DND-41 (cell line): ENCODE measurements around the gene FBXW8.

Experiments
- EZH2 ChIP-seq: IDR thresholded peaks from 3 replicates; pipeline ENCODE4 v1.6.1; 2012; ENCODE audit warnings: borderline replicate concordance, low read depth, mild to moderate bottlenecking, moderate library complexity, low read length, inconsistent platforms; ENCODE audit not compliant: severe bottlenecking
- TF ChIP-seq, protein P1 (sequence below): IDR thresholded peaks from 2 replicates; pipeline ENCODE4 v1.5.1; 2012; ENCODE audit warnings: borderline replicate concordance, low read length, moderate library complexity, mild to moderate bottlenecking; ENCODE audit not compliant: poor library complexity, severe bottlenecking; ENCODE audit errors: extremely low read depth

DNA sequence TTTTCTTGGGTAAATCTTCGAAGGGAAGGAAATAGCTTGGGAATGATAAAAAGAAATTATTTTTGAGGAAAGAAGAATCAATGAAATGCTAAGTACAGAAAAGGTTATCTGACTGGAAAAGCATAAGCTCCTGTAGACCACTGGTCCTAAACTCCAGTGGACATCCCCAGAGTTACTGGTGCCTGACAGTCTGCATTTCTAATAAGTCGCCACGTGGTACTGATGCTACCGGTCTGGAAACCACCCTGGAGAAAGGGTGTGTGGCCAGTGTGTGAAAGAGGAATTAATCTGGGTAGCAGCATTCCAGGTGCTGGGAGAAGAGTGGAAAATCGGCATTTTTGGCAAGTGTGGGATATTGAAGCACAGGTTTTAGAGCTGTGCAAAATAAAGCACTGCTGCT, 73.3 kb downstream of the FBXW8 start:
- TF ChIP-seq, protein P1, sequence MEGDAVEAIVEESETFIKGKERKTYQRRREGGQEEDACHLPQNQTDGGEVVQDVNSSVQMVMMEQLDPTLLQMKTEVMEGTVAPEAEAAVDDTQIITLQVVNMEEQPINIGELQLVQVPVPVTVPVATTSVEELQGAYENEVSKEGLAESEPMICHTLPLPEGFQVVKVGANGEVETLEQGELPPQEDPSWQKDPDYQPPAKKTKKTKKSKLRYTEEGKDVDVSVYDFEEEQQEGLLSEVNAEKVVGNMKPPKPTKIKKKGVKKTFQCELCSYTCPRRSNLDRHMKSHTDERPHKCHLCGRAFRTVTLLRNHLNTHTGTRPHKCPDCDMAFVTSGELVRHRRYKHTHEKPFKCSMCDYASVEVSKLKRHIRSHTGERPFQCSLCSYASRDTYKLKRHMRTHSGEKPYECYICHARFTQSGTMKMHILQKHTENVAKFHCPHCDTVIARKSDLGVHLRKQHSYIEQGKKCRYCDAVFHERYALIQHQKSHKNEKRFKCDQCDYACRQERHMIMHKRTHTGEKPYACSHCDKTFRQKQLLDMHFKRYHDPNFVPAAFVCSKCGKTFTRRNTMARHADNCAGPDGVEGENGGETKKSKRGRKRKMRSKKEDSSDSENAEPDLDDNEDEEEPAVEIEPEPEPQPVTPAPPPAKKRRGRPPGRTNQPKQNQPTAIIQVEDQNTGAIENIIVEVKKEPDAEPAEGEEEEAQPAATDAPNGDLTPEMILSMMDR = no peak
- no peak for TF ChIP-seq EZH2
